Activated CD4-positive, alpha-beta T cell treated with anti-CD3 and anti-CD28 coated beads for 1 hour (primary cell): Measurements from ENCODE around the gene ARPP19.
"Not testable (repeated sequence)": the region's sequence is repeated elsewhere in the genome, so short reads cannot be mapped to it uniquely, and the experiment has no call there.

Experiments used
- DNase-seq: peaks from one replicate; pipeline ENCODE4 v3.0.0-alpha.2; 2020

ARPP19 gene

DNA sequence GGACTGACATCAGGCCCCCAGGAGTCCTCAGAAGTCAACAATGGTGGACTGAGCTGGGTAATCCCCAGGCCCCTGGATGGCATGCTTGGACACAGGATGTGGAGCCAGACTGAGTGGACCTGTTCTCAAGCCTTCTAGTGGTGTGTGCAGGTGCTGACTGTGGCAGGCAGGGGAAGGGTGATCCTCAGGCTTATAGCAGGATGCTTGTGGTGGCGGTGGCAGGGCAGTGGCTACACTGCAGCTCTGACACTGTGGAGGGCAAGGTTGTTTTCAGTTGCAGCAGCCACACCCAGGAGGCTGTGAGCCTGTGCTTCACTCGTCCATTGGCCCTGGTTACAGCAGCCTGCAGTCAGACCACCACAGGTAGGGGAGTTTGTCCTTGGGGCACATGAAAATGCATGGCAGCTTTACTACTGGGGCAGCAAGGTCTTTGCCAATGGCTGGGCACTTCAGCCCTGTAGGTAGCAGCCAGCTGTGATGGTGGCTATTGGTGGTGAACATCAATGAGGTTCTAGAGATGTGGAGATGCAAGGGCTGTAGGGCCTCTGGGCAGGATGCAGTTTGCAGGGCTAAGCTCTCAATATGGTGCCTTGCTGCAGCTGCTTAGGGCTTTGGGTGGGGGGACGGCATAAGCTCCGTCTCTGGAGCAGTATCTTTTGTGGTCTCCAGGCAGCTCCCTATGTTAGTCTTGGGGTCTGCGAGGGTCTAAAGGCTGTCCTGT, 22.6 kb downstream of the ARPP19 start:
- DNase-seq, result no peak

DNA sequence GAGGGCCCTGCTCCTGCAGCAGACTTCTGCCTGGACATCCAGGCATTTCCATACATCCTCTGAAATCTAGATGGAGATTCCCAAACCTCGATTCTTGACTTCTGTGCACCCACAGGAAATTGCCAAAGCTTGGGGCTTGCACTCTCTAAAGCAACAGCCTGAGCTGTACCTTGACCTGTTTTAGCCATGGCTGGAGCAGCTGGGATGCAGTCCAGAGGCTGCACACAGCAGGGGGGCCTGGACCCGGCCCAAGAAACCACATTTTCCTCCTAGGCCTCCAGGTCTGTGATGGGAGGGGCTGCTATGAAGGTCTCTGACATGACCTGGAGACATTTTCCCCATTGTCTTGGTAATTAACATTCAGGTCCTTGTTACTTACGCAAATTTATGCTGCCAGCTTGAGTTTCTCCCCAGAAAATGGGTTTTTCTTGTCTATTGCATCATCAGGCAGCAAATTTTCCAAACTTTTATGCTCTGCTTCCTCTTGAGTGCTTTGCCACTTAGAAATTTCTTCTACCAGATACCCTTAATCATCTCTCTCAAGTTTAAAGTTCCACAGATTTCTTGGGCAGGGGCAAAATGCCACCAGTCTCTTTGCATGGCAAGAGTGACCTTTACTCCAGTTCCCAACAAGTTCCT, 28.3 kb downstream of the ARPP19 start:
- DNase-seq, result no peak

DNA sequence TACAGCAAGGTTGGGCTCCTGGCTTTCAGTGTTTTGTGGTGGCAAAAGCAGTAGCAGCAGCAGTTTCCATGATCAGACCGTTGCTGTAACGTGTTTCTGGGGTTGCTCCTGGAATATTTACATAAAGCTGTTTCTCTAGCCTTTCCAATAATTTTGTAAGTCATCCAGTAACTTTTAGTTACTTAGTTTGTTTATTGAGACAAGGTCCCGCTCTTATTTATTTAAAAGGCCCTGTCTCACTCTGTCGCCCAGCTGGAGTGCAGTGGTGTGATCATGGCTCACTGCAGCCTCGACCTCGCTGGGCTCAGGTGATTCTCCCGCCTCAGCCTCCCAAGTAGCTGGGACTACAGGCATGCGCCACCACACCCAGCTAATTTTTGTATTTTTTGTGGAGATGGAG, 31.4 kb downstream of the ARPP19 start:
- DNase-seq, result no peak

- no peak for DNase-seq
These were observed 36.4 kb downstream of the ARPP19 start for GRCh38 chr15:52532427-52532826.

DNA sequence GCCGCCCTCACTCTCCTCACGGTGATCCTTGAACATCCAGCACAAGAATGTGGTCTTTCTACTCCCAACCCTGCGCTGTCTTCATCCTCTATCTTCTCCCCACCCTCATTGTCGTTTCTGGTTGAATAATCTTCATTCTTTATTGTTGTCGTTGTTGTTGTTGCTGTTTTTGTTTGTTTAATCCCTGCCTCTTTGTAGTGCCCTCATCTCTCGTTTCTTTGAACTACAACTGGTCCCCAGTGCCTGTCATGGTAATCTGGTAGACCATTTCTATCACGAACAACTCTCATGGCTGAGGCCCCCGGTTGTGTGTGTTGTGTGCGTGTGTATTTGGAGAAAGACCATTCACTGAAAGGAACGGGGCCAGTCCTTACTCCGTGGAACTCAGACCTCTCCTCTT, 38.9 kb downstream of the ARPP19 start:
- DNase-seq, result no peak

GRCh38 chr15:52529341-52529924, 39.4 kb downstream of the ARPP19 start:
- DNase-seq, result no peak

- DNase-seq, result peak; percentile 74
These were observed 40.1 kb downstream of the ARPP19 start, which contains the start of gene MYO5A for GRCh38 chr15:52528564-52529340. Gene MYO5A, minus strand, starts transcription at chr15:52528880. Its CDS starts 74 bp downstream, at chr15:52528806.

GRCh38 chr15:52527911-52528563, 40.8 kb downstream of the ARPP19 start:
- peak; percentile 30 for DNase-seq

DNA sequence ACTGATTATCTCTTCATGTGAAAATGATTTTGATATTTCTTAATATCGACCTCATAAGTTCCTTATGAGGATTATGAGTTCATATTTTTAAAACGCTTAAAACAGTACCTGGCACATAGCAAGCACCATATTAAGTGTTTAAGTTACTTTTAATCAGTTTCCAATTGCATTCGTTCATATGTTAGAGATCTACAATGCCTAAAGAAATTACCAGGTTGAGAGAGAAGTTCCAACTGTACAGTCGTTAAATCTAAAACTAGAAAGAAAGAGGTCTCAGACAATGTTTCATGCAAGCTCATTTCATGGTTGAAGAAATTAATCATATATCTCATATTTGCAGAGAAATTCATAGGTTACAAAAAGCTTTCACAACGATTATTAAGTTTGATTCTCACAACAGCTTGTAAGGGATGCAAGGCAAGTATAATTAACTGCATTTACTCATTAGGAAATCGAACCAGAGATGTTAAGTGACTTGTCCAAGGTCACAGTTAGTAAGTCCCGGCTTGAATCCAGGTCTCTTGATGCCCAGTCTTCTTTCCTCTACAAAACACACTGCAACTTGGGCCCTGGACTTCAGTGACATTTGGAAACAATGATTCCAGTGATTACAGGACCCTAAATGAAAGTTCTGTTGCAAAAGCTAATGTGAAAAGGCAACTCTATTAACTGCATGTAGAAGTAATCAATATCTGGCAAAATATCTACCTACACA, 41.5 kb downstream of the ARPP19 start:
- DNase-seq, result no peak

- no peak for DNase-seq
These were observed 44.4 kb downstream of the ARPP19 start for GRCh38 chr15:52524223-52525136.

GRCh38 chr15:52523647-52524046, 45.2 kb downstream of the ARPP19 start:
- no peak for DNase-seq

DNA sequence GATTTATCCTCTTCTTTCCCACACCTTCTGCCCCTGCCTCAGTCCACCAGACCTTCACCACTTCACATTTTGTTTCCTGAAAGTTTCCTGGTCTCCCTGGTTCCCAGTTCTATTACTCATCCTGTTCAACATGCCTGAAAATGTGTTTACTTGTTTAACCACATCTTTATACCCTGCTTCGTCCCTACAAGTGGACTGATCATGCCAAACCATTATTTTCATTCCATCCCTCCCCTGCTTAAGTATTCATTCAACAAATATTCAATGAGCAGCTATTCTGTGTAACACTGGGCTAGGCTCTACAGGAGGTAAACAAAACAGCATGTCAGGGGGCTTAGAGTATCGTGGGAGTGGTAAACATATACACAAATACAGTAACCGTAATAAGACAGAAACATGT, 45.6 kb downstream of the ARPP19 start:
- no peak for DNase-seq

DNA sequence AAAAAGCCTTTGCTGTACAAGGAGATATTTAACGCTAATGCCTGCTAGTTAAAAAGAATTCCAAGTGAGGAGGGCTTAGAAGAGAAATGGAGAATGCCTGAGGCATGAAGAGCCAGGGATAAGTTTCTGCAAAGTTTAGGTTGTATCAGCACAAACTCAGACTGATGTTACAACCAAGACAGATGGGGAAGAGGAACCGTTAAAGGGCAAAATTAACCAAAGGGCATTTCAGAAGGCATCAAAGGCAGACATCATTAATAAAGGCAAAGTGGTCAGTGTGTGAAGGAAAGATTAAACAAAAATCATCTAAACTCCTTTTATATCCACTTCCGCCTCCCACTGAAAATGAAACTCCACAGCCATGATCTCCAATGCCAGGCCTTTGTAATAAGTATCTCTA, 47.1 kb downstream of the ARPP19 start:
- no peak for DNase-seq

DNA sequence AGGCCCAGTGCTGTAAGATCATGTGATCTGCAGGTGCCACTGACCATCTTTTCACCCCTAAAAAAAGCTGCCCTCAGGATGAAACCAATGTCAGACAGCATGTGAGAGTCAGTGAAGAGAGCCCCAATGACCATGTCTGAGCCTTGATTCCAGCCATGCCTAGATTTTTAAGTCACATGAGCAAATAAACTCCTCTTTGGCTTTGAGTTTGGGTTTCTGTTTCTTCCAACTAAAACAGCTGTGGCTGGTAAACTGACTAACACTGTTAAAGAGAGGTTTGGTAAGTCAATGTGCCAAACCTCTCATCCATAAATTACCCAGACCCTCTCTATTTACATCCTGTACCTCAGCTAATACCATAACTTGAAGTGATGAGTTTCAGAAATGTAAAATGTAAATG, 48.4 kb downstream of the ARPP19 start:
- no peak for DNase-seq

GRCh38 chr15:52518487-52519371, 50.1 kb downstream of the ARPP19 start:
- no peak for DNase-seq

- no peak for DNase-seq
These were observed 51.8 kb downstream of the ARPP19 start for GRCh38 chr15:52517014-52517413.

GRCh38 chr15:52515343-52515742, 53.5 kb downstream of the ARPP19 start:
- no peak for DNase-seq

DNA sequence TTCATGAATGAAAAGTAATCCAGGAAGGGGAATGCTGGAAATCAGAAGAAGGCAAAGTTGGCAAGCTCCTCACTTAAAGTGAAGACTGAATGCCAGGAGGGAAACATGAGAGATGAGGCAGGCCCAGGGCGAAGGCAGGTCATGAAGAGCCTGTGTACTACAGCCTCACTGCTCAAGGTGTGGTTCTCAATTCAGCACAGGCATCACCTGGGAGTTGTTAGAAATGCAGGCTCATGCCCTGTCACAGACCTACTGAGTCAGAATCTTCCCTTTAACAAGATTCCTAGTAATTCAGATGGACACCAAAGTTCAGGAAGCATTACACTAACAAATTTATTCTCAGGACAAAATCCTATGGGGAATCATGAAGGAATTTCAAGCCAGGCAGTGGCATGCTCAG, 54.3 kb downstream of the ARPP19 start:
- DNase-seq, result no peak

DNA sequence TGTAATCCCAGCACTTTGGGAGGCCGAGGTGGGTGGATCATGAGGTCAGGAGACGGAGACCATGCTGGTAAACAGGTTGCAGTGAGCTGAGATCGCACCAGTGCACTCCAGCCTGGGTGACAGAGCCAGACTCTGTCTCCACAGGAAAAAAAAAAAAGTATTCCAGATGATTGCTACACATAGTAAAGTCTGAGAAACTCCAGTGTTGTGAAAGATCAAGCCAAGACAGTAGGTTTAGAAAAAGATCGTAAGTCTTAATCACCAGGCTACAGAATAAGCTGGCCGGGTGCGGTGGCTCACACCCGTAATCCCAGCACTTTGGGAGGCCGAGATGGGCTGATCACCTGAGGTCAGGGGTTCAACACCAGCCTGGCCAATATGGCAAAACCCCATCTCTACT, 56.0 kb downstream of the ARPP19 start:
- not testable (repeated sequence) for DNase-seq

- DNase-seq, result no peak
These were observed 57.7 kb downstream of the ARPP19 start for GRCh38 chr15:52511084-52511483.
